GM10266 (cell line): ENCODE data around the gene PBX4.

ENCODE experiments used
- DNase-seq: peaks from one replicate; pipeline ENCODE4 v3.0.0; 2012; ENCODE audit errors: extremely low spot score
- TF ChIP-seq, protein P1 (sequence below): IDR thresholded peaks from 2 replicates; pipeline ENCODE4 v1.5.1; 2012; ENCODE audit warnings: mild to moderate bottlenecking, low read depth; ENCODE audit not compliant: control insufficient read depth, insufficient read depth; ENCODE audit errors: missing control alignments

Gene PBX4

DNA sequence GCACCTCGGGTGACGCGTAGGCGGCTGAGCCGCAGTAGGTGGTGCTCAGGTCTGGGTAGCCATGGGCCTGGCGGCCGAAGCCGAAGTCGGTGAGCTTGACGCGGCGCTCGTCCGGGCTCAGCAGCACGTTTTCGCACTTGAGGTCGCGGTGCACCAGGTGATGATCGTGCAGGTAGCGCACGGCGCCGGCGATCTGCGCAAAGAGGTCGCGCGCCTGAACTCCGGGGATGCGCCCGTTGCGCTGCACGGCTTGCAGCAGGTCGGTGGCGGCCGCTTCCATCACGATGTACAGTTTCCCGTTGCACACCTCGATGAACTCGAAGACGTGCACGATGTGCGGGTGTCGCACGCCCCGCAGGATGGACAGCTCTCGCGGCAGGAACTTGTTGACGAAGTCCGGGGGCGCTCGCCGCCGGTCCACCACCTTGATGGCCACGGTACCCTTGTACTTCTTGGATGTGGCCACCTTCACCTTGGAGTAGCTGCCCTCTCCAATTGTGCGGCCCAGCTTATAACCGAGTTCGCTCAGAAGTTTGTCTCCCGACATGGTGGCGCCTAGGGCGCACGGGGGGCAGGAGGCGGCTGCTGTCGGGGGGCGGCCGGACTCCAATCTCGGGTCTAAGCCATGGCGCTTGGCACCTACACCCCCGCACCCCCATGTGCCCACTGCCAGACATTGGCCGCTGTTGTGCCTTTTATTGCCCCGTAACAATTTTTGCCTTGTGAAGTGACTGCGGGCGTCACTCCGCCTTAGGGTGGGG is 103.4 kb downstream of the PBX4 start, which contains the start of gene TSSK6:
TSSK6 (minus strand) TSS at position 668 of the 761 bp plus-strand sequence; CDS start at position 547, 121 bp downstream.
- no peak for DNase-seq
- TF ChIP-seq, protein P1, sequence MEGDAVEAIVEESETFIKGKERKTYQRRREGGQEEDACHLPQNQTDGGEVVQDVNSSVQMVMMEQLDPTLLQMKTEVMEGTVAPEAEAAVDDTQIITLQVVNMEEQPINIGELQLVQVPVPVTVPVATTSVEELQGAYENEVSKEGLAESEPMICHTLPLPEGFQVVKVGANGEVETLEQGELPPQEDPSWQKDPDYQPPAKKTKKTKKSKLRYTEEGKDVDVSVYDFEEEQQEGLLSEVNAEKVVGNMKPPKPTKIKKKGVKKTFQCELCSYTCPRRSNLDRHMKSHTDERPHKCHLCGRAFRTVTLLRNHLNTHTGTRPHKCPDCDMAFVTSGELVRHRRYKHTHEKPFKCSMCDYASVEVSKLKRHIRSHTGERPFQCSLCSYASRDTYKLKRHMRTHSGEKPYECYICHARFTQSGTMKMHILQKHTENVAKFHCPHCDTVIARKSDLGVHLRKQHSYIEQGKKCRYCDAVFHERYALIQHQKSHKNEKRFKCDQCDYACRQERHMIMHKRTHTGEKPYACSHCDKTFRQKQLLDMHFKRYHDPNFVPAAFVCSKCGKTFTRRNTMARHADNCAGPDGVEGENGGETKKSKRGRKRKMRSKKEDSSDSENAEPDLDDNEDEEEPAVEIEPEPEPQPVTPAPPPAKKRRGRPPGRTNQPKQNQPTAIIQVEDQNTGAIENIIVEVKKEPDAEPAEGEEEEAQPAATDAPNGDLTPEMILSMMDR: no peak

DNA sequence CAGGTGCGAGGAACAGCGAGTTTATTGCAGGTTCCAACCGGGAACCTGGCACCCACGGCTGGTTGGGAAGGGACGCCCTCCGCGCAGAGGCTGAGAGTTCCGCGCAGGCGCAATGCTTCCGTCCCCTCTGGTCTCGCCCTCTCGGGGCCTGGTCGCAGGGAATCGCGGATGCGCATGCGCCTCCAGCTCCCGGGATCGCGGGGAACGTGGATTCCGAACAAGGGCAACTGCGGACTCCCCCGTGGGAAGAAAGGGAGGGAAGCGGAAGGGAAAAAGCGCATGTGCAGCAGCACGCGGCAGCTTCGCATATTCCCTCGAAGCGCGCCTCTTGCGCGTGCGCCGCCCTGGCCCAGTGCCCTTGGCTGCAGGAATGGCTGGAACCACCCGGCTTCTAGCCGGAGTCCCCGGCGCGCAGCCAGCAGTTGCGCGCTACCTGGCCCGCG is 104.3 kb downstream of the PBX4 start:
- TF ChIP-seq, protein P1: no peak

GRCh38 chr19:19513682-19514081 is 104.8 kb downstream of the PBX4 start:
- no peak for DNase-seq
- TF ChIP-seq, protein P1: no peak

More for the DNA sequence above, 104.3 kb downstream of the PBX4 start:
- DNase-seq: no peak
